ENCODE data around the gene SCAMP4. TPM values are rescaled to one million over a fixed set of nuclear protein-coding genes. Genes with fewer than 3 reads are reported as not detected.

Gene SCAMP4
- total and polyA plus RNA-seq, 2 experiments from 2014 or later = 39.4 to 106 TPM

DNA sequence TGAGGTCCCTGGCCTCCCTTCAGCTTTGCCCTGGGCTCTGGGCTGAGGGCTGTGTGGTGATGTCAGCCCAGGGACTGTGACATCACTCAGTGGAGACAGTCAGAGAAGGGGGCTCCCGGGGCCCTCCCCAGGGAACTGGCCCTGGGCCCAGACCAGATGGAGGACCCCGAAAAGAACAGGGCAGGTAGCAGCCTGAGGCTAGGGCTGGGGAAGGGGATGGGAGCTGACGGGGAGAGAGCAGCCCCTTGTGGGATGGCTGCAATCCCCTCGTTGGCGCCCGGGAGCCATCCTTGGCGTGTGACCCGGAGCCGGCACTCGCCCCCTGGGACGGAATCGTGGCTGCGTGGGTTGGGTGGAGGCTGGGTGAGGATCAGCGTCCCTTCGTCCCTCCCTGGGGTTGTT lies 49.3 kb downstream of the SCAMP4 start:
- Mint-ChIP-seq H3K4me3 (no peak overlapping the region), H3K4me1 (peaks cover 10% of the 10 kb centered on the region; the same call in 2 of the 3 replicates), H3K36me3 (ENCODE audit: low read depth) (peaks cover 9% of the 10 kb centered on the region; the same call in 1 of the 3 replicates), H3K27me3 (ENCODE audit: insufficient read depth, low read depth, poor library complexity) (peaks cover 2% of the 10 kb centered on the region), H3K9me3 (no peaks in the 10 kb centered on the region), H3K27ac (no peak overlapping the region)
- Histone ChIP-seq H3K36me3 (ENCODE audit: insufficient read depth) (peaks cover 4% of the 10 kb centered on the region; the same call in 1 of the 2 replicates), H3K79me2 (replicated peaks; ENCODE audit: insufficient read depth) (peaks cover 89% of the 10 kb centered on the region), H4K20me1 (replicated peaks; ENCODE audit: insufficient read depth) (peaks cover 37% of the 10 kb centered on the region), H3K4me3 (no peak overlapping the region), H3K4me2 (no peak overlapping the region), H3F3A (replicated peaks; ENCODE audit: low read depth) (no peaks in the 10 kb centered on the region), H3K27ac (ENCODE audit: low read depth) (no peak overlapping the region), H2AFZ (no peak overlapping the region), H3K9me2 (ENCODE audit: insufficient read depth) (no peaks in the 10 kb centered on the region), H3K27me3 (ENCODE audit: insufficient read depth) (no peaks in the 10 kb centered on the region), H3K4me1 (ENCODE audit: insufficient read depth) (no peaks in the 10 kb centered on the region; the same call in 1 of the 2 replicates)
- no peak for DNase-seq (ENCODE audit: low spot score)
- no peak for ATAC-seq
- TF ChIP-seq ZNF331 (CRISPR knock-in tag; IDR thresholded peaks at IDR 0.05; ENCODE audit: low read depth) (no peak), JUNB (IDR thresholded peaks at IDR 0.05; ENCODE audit: unreplicated experiment) (no peak), EZH2 (IDR thresholded peaks at IDR 0.05; ENCODE audit: low read depth, unreplicated experiment) (no peak), EZH2phosphoT487 (IDR thresholded peaks at IDR 0.05; ENCODE audit: unreplicated experiment) (no peak), NANOG (IDR thresholded peaks at IDR 0.05; ENCODE audit: borderline replicate concordance) (no peak), ZNF114 (CRISPR knock-in tag; IDR thresholded peaks at IDR 0.05) (no peak), POLR2AphosphoS5 (IDR thresholded peaks at IDR 0.05; ENCODE audit: low read depth) (no peak), STAT1 (IDR thresholded peaks at IDR 0.05; ENCODE audit: unreplicated experiment) (no peak), CREB1 (CRISPR knock-in tag; IDR thresholded peaks at IDR 0.05; ENCODE audit: low read depth) (no peak)
- TF ChIP-seq, protein P1, sequence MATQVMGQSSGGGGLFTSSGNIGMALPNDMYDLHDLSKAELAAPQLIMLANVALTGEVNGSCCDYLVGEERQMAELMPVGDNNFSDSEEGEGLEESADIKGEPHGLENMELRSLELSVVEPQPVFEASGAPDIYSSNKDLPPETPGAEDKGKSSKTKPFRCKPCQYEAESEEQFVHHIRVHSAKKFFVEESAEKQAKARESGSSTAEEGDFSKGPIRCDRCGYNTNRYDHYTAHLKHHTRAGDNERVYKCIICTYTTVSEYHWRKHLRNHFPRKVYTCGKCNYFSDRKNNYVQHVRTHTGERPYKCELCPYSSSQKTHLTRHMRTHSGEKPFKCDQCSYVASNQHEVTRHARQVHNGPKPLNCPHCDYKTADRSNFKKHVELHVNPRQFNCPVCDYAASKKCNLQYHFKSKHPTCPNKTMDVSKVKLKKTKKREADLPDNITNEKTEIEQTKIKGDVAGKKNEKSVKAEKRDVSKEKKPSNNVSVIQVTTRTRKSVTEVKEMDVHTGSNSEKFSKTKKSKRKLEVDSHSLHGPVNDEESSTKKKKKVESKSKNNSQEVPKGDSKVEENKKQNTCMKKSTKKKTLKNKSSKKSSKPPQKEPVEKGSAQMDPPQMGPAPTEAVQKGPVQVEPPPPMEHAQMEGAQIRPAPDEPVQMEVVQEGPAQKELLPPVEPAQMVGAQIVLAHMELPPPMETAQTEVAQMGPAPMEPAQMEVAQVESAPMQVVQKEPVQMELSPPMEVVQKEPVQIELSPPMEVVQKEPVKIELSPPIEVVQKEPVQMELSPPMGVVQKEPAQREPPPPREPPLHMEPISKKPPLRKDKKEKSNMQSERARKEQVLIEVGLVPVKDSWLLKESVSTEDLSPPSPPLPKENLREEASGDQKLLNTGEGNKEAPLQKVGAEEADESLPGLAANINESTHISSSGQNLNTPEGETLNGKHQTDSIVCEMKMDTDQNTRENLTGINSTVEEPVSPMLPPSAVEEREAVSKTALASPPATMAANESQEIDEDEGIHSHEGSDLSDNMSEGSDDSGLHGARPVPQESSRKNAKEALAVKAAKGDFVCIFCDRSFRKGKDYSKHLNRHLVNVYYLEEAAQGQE (IDR thresholded peaks at IDR 0.05; ENCODE audit: unreplicated experiment) = no peak
- TF ChIP-seq, protein P2, sequence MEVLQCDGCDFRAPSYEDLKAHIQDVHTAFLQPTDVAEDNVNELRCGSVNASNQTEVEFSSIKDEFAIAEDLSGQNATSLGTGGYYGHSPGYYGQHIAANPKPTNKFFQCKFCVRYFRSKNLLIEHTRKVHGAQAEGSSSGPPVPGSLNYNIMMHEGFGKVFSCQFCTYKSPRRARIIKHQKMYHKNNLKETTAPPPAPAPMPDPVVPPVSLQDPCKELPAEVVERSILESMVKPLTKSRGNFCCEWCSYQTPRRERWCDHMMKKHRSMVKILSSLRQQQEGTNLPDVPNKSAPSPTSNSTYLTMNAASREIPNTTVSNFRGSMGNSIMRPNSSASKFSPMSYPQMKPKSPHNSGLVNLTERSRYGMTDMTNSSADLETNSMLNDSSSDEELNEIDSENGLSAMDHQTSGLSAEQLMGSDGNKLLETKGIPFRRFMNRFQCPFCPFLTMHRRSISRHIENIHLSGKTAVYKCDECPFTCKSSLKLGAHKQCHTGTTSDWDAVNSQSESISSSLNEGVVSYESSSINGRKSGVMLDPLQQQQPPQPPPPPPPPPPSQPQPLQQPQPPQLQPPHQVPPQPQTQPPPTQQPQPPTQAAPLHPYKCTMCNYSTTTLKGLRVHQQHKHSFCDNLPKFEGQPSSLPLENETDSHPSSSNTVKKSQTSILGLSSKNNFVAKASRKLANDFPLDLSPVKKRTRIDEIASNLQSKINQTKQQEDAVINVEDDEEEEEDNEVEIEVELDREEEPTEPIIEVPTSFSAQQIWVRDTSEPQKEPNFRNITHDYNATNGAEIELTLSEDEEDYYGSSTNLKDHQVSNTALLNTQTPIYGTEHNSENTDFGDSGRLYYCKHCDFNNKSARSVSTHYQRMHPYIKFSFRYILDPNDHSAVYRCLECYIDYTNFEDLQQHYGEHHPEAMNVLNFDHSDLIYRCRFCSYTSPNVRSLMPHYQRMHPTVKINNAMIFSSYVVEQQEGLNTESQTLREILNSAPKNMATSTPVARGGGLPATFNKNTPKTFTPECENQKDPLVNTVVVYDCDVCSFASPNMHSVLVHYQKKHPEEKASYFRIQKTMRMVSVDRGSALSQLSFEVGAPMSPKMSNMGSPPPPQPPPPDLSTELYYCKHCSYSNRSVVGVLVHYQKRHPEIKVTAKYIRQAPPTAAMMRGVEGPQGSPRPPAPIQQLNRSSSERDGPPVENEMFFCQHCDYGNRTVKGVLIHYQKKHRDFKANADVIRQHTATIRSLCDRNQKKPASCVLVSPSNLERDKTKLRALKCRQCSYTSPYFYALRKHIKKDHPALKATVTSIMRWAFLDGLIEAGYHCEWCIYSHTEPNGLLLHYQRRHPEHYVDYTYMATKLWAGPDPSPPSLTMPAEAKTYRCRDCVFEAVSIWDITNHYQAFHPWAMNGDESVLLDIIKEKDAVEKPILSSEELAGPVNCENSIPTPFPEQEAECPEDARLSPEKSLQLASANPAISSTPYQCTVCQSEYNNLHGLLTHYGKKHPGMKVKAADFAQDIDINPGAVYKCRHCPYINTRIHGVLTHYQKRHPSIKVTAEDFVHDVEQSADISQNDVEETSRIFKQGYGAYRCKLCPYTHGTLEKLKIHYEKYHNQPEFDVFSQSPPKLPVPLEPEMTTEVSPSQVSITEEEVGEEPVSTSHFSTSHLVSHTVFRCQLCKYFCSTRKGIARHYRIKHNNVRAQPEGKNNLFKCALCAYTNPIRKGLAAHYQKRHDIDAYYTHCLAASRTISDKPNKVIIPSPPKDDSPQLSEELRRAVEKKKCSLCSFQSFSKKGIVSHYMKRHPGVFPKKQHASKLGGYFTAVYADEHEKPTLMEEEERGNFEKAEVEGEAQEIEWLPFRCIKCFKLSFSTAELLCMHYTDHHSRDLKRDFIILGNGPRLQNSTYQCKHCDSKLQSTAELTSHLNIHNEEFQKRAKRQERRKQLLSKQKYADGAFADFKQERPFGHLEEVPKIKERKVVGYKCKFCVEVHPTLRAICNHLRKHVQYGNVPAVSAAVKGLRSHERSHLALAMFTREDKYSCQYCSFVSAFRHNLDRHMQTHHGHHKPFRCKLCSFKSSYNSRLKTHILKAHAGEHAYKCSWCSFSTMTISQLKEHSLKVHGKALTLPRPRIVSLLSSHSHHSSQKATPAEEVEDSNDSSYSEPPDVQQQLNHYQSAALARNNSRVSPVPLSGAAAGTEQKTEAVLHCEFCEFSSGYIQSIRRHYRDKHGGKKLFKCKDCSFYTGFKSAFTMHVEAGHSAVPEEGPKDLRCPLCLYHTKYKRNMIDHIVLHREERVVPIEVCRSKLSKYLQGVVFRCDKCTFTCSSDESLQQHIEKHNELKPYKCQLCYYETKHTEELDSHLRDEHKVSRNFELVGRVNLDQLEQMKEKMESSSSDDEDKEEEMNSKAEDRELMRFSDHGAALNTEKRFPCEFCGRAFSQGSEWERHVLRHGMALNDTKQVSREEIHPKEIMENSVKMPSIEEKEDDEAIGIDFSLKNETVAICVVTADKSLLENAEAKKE (CRISPR knock-in tag; IDR thresholded peaks at IDR 0.05) = no peak
- TF ChIP-seq, protein P3, sequence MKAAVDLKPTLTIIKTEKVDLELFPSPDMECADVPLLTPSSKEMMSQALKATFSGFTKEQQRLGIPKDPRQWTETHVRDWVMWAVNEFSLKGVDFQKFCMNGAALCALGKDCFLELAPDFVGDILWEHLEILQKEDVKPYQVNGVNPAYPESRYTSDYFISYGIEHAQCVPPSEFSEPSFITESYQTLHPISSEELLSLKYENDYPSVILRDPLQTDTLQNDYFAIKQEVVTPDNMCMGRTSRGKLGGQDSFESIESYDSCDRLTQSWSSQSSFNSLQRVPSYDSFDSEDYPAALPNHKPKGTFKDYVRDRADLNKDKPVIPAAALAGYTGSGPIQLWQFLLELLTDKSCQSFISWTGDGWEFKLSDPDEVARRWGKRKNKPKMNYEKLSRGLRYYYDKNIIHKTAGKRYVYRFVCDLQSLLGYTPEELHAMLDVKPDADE (IDR thresholded peaks at IDR 0.05) = no peak

Measured in GM23338 (cell line).